Ureter (tissue), 1 donor: ENCODE measurements around the gene SHMT1. TPM values are rescaled to one million over a fixed set of nuclear protein-coding genes. Genes with fewer than 3 reads are reported as not detected.
"Not testable (repeated sequence)": the region's sequence is repeated elsewhere in the genome, so short reads cannot be mapped to it uniquely, and the experiment has no call there.

ENCODE experiments used
- DNase-seq: peaks from one replicate; pipeline ENCODE4 v3.0.0-alpha.2; 2020; ENCODE audit warnings: low spot score
- total RNA-seq: library from RNA; stranded (reverse); gene quantifications from one replicate; pipeline ENCODE4 v1.2.4, GENCODE V29; 2023
- donor health status: DM: yes; HTN: yes; CAD: no.

SHMT1 gene
- total RNA-seq, 1 donor from 2014 or later, result 31.2 TPM

DNA sequence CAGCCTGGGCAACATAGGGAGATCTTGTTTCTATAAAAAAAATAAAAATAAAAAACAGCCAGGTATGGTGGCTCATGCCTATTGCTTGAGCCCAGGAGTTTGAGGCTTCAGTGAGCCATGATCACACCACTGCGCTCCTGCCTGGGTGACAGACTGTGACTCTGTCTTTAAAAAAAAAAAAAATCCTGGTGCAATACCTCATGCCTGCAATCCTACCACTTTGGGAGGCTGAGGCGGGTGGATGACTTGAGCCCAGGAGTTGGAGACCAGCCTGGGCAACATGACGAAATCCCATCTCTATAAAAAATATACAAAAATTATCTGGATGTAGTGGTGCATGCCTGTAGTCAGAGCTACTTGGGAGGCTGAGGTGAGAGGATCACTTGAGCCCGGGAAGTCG lies 15.3 kb upstream of the SHMT1 start:
- DNase-seq, result not testable (repeated sequence)

- DNase-seq, result no peak
These were observed 14.8 kb upstream of the SHMT1 start for GRCh38 chr17:18378205-18378505.

GRCh38 chr17:18377437-18378204 lies 14.3 kb upstream of the SHMT1 start, which contains the start of gene EVPLL:
EVPLL (plus strand) TSS chr17:18377778; CDS start chr17:18380938, 3,160 bp downstream.
- peak; percentile 92 for DNase-seq

- DNase-seq, result no peak
These were observed 10.9 kb upstream of the SHMT1 start for GRCh38 chr17:18374216-18374615.

GRCh38 chr17:18373181-18373580 lies 9.8 kb upstream of the SHMT1 start:
- not testable (repeated sequence) for DNase-seq

DNA sequence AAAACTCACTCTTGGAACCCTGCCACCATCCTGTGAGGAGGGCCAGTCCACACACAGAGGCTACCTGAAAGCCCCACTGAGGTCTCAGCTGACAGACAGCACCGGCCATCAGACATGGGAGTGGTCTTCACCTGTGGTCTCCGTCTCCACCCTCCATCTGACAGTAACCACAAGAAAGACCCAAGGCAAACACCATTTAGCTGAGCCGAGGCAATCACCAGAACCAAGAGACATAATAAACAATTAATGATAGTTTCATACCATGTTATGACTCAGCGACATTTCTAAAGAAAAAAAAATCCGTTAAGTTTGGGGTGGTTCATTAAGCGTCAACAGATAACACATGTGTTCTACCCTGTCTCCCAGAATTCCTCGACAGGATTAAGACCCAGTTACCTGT lies 8.1 kb upstream of the SHMT1 start:
- no peak for DNase-seq

DNA sequence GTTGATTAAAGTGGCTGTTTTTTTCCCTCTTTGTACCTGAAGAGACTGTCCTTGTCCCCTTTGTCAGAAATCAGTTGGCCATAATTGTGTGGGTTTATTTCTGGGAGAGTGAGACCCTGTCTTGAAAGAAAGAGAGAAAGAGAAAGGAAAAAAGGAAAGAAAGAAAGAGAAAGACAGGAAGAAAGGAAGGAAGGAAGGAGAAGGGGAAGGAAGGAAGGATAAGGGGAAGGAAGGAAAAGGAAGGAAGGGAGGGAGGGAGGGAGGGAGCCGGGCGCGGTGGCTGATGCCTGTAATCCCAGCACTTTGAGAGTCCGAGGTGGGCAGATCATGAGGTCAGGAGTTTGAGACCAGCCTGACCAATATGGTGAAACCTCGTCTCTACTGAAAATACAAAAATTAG lies 7.4 kb upstream of the SHMT1 start:
- no peak for DNase-seq

- DNase-seq, result no peak
These were observed 5.6 kb upstream of the SHMT1 start for GRCh38 chr17:18368946-18369345.

- no peak for DNase-seq
These were observed 816 bp upstream of the SHMT1 start for GRCh38 chr17:18364166-18364565.

DNA sequence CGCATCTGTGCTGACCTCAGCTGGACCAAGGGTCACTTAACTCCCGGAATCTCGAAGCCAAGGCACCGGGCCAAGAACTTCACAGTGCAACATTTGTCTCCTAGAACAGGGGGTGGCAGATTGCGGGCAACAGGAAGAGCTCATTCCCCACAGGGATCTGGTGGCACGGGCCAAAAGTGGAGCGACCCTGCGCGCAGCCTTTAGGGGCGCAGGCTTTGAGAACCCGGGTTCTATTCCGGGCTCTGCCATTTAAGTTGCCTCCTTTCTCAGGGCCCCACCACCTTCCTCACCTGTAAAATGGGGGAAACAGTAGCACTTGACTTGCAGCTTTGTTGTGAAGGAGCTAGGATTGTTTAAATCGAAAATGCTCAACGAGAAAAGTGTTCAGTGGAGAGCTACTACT lies 651 bp downstream of the SHMT1 start:
- DNase-seq, result peak; percentile 58

GRCh38 chr17:18361837-18362697 lies 1.3 kb downstream of the SHMT1 start:
- no peak for DNase-seq

GRCh38 chr17:18360518-18360917 lies 2.8 kb downstream of the SHMT1 start:
- no peak for DNase-seq

- DNase-seq, result no peak
These were observed 6.7 kb downstream of the SHMT1 start for GRCh38 chr17:18356624-18357023.

GRCh38 chr17:18353541-18353940 lies 9.8 kb downstream of the SHMT1 start:
- no peak for DNase-seq

- DNase-seq, result no peak
These were observed 19.3 kb downstream of the SHMT1 start for GRCh38 chr17:18344021-18344420.

DNA sequence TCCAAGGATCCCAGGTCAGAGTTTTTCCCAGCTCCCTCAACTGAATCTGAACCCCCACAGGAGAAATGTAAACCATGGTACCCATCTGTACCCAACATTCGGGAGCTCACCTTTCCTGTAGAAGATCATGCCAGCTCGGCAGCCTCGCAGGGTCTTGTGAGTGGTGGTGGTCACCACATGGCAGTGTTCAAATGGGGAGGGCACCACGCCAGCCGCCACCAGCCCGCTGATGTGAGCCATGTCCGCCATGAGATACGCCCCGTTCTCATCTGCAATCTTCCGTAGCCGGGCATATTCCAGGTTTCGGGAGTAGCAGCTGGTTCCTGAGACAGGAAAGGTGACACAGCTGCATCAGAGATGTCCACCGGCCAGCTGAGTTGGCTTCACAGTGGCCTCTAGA lies 23.4 kb downstream of the SHMT1 start:
- DNase-seq, result no peak

GRCh38 chr17:18338158-18338557 lies 25.2 kb downstream of the SHMT1 start:
- not testable (repeated sequence) for DNase-seq

DNA sequence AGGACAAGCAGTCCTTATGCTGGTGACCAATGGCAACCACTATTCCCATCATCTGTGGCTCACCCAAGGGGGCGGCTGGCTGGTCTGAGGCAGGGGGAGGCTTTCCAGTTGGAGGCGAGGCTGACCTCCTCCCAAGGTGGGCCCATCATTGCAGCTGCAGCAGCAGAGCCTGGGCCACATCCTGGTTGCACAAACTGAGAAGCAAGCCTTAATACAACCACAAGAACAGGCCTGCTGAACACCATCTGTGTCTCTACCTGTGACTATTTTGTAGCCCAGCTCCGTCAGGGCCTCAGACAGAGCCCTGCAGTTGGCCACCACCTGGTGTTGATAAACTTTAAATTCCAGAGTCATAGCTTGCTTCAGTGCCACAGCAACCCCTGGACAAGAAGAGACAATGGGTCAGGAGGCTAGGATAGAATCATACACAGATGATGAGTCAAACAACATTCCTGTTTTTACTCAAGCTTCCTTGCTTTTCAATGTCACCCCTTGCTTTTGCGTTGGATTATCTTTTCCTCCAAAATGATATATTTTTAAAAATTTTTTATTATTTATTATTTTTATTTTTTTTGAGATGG lies 30.4 kb downstream of the SHMT1 start:
- DNase-seq, result no peak

DNA sequence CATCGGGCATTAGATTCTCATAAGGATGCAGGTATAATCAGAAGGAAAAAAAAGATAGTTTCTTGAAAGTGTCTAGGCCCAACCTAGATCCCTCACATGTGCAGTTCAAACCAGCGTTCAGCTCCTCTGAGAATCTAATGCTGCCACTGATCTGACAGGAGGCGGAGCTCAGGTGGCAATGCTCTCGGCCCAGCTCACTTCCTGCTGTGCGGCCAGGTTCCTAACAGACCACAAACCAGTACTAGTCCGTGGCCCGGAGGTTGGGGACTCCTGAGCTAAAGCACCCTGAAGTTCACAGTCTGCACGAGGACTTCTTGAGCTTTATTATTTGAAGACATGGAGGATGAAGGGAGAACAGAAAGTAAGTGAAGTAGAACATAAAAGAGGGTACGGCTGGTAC lies 31.5 kb downstream of the SHMT1 start:
- no peak for DNase-seq

- no peak for DNase-seq
These were observed 34.6 kb downstream of the SHMT1 start for GRCh38 chr17:18328643-18329204.

GRCh38 chr17:18327556-18327955 lies 35.8 kb downstream of the SHMT1 start:
- DNase-seq, result no peak

DNA sequence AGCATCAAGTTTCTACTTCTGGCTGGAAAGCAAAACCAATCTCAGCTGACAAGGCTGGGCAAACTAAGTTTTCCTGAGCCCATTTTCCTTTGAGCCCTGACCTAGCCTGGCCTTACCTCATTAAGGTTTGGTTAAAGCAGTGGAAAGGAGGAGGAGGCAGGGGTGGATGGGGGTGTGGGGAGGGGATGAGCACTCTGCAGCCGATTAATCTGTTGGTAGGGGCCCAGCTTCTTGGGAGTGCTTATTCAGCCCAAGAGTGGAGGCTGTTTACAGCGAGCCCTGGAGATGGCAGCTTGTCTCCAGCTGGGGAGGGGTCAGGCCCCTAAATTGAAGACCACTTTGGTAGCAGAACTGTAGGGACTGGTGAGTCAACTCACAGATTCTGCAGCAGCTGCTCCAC lies 36.3 kb downstream of the SHMT1 start:
- no peak for DNase-seq
